Measurements from ENCODE around the gene TOMM5.

DNA sequence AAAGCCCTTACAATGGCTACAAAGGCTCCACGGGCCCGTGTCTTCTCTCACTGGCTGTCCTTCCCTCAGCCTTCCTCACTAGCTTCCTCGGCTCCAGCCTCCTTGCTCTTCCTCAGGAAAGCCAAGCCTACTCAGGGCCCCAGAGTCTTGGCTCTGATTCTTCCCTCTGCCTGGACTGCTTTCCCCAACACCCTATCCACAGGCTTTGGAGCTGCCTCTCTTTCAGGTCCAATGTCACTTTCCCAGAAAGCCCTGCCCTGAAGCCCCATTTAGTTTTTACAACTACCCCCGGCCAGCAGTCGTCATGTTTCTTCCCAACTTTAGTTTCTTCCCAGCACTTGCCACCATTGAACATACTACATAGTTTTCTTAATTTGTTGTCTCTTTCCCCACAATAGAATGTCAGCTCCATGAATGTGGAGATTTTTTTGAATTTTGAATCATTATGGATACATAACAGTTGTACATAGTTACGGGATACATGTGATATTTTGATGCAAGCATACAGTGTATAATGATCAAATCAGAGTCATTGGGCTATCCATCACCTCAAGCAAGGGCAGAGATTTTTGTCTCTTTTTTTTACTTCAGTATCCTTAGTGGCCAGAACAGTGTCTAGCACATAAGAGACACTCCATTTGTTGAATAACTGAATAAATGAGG lies 17.5 kb upstream of the TOMM5 start:
- TF ChIP-seq EP300 (IDR thresholded peaks at IDR 0.05) = no peak
- TF ChIP-seq, protein P1, sequence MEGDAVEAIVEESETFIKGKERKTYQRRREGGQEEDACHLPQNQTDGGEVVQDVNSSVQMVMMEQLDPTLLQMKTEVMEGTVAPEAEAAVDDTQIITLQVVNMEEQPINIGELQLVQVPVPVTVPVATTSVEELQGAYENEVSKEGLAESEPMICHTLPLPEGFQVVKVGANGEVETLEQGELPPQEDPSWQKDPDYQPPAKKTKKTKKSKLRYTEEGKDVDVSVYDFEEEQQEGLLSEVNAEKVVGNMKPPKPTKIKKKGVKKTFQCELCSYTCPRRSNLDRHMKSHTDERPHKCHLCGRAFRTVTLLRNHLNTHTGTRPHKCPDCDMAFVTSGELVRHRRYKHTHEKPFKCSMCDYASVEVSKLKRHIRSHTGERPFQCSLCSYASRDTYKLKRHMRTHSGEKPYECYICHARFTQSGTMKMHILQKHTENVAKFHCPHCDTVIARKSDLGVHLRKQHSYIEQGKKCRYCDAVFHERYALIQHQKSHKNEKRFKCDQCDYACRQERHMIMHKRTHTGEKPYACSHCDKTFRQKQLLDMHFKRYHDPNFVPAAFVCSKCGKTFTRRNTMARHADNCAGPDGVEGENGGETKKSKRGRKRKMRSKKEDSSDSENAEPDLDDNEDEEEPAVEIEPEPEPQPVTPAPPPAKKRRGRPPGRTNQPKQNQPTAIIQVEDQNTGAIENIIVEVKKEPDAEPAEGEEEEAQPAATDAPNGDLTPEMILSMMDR (IDR thresholded peaks at IDR 0.05) = no peak
- no peak for TF ChIP-seq POLR2A (IDR thresholded peaks at IDR 0.05; ENCODE audit: low read length)
- TF ChIP-seq, protein P2, sequence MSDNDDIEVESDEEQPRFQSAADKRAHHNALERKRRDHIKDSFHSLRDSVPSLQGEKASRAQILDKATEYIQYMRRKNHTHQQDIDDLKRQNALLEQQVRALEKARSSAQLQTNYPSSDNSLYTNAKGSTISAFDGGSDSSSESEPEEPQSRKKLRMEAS (IDR thresholded peaks at IDR 0.05) = no peak
- TF ChIP-seq, protein P3, sequence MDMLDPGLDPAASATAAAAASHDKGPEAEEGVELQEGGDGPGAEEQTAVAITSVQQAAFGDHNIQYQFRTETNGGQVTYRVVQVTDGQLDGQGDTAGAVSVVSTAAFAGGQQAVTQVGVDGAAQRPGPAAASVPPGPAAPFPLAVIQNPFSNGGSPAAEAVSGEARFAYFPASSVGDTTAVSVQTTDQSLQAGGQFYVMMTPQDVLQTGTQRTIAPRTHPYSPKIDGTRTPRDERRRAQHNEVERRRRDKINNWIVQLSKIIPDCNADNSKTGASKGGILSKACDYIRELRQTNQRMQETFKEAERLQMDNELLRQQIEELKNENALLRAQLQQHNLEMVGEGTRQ (IDR thresholded peaks at IDR 0.05) = no peak
- no peak for TF ChIP-seq RAD21 (conservative IDR thresholded peaks at IDR 0.05 in 1 of 2, IDR thresholded peaks at IDR 0.05 in 1 of 2)

Measured in A549 (cell line).